Loucy (cell line): Measurements from ENCODE around the gene TGFB2.

Experiments
- EZH2phosphoT487 ChIP-seq: fragments of 200-600 bp; IDR thresholded peaks from 2 replicates; pipeline ENCODE4 v1.6.1; 2018; ENCODE audit warnings: antibody characterized with exemption, mild to moderate bottlenecking, moderate library complexity, borderline replicate concordance
- TF ChIP-seq, protein P1 (sequence below): fragments of 200-600 bp; sonication (generic); conservative IDR thresholded peaks from 2 replicates; pipeline ENCODE4 v1.5.1; 2014; ENCODE audit warnings: mild to moderate bottlenecking, antibody characterized with exemption, low read length

DNA sequence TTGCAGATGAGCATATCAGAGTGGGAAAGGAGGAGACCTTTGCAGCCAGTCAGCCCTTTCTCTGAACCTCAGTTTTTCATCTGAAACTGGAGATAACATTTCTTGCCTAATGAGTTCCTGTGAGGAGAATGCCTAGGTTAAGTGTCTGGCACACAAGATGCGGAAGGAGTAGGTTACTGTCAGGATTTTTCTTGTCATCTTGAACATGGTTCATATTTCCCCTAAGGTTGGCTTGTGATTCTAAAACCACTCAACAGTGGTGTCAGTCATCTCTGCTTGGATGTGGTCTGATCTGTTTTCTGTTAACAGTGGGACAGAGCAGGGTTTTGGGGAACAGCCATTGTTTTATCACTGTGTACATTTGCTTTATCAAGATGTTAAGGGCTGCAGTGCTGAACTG lies 70.6 kb downstream of the TGFB2 start:
- TF ChIP-seq, protein P1, sequence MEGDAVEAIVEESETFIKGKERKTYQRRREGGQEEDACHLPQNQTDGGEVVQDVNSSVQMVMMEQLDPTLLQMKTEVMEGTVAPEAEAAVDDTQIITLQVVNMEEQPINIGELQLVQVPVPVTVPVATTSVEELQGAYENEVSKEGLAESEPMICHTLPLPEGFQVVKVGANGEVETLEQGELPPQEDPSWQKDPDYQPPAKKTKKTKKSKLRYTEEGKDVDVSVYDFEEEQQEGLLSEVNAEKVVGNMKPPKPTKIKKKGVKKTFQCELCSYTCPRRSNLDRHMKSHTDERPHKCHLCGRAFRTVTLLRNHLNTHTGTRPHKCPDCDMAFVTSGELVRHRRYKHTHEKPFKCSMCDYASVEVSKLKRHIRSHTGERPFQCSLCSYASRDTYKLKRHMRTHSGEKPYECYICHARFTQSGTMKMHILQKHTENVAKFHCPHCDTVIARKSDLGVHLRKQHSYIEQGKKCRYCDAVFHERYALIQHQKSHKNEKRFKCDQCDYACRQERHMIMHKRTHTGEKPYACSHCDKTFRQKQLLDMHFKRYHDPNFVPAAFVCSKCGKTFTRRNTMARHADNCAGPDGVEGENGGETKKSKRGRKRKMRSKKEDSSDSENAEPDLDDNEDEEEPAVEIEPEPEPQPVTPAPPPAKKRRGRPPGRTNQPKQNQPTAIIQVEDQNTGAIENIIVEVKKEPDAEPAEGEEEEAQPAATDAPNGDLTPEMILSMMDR, result no peak
- TF ChIP-seq EZH2phosphoT487, result no peak
